GM23248 (cell line): ENCODE measurements around the gene SMIM44.

ENCODE experiments used
- EZH2 ChIP-seq: fragments of 200-600 bp; sonication (generic); IDR thresholded peaks from 2 replicates; pipeline ENCODE4 v1.6.1; 2018; ENCODE audit warnings: antibody characterized with exemption, mild to moderate bottlenecking; ENCODE audit not compliant: insufficient read depth, poor library complexity, severe bottlenecking
- EZH2phosphoT487 ChIP-seq: fragments of 200-600 bp; sonication (generic); IDR thresholded peaks from 2 replicates; pipeline ENCODE4 v1.6.1; 2018; ENCODE audit warnings: antibody characterized with exemption, moderate library complexity, mild to moderate bottlenecking, low read depth; ENCODE audit not compliant: insufficient read depth

DNA sequence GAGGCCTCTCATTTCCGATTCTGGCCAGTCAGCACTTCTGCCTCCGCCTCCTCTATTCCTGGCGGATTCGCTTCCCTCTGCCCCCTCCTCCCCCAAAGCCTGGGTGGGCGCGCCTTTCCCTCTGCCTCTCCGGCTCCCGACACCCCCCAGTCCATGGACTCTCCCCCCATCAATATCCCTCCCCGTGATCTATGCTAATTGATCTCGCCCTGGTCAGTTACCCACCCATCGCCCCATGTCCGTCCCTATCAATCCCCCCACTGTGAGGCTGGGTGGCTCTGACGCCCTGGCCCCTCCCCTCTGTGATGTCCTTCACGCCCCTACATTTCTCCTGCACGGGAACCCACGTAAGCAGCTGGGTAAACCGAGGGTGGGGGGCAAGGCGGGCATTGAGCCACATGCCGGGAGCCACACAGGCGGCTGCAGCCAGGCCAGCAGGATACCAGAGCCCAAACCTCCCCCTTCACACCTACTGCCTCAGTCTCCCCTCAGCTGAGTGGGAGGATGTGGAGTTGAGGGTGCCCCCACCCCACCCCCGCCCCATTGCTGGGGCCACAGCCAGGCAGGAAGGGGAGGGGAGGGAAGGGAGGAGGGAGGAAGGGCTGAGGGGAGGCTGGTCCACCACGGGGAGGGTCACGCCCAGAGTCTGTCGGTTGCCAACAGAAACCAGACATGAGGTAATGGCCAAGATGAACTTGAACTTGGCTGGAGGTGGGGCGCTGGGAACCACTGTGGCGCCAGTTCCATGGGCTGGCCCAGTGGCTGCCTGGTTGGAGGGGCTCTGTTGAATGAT is 24.0 kb downstream of the SMIM44 start:
- TF ChIP-seq EZH2 (no peak), EZH2phosphoT487 (no peak)
